Vagina (tissue), 2 donors: ENCODE results near the gene CLEC18A.

Experiments used
- POLR2A ChIP-seq, 2 donors: fragments of 450-650 bp; IDR thresholded peaks; one replicate each; pipeline ENCODE4 v1.6.1; 2017; ENCODE audit warnings: antibody characterized with exemption in 2 of 2, mild to moderate bottlenecking in 2 of 2, moderate library complexity in 2 of 2
- POLR2AphosphoS5 ChIP-seq, 2 donors: sonication (generic); formaldehyde crosslinking; IDR thresholded peaks; one replicate each; pipeline ENCODE4 v1.9.0; 2017; ENCODE audit warnings: antibody characterized with exemption in 2 of 2, mild to moderate bottlenecking in 2 of 2, low read depth in 1 of 2; ENCODE audit not compliant: insufficient read depth in 1 of 2

GRCh38 chr16:69942627-69943170 lies 8.4 kb upstream of the CLEC18A start:
- TF ChIP-seq POLR2A (IDR thresholded peaks at IDR 0.05): no peak
- no peak for TF ChIP-seq POLR2AphosphoS5 (IDR thresholded peaks at IDR 0.05; ENCODE audit: insufficient read depth in 1 of 2, low read depth in 1 of 2)
